ENCODE data around the gene ALKBH8. TPM values are rescaled to one million over a fixed set of nuclear protein-coding genes. Genes with fewer than 3 reads are reported as not detected.

The ALKBH8 gene
- total and polyA plus RNA-seq, 2 of the 13 experiments (the other 11 are each of a cell fraction or from before 2014, with no cell fraction given), result 2.4 to 9.1 TPM

DNA sequence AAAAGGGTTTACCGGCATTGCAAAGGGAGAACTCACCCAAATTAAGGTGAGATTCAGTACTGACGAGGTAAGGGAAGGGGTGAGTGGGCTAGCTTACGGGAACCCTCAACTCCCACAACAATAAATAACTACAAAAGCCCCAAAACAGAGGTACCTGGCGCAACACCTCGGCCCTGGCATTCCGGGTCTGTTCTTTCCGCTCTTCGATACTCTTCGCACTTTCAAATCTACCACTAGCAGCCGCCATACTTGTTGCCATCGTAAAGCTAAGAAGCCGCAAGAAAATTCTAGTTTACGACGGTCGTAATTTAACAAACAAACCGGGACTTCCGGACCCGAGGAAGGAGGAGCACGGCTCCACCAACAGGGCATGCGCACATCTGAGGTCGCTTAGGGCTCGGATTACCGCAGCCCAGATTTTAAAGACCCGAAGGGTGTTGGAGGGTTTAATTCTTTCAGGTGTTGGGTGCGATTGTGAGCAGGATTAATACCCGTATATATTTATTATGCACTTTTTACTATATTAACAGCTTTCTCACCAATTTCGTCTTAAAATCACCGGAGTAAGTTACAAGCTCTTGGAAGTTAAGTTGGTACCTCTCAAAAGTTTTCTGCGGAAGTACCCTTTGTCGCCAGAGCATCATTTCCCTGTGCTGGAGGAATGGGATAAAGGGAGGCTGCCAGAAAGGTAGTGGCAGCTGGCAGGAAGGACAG, 107.8 kb downstream of the ALKBH8 start, which contains the start of gene CWF19L2 (continued):
- TF ChIP-seq SOX13 (IDR thresholded peaks at IDR 0.05), result no peak
- TF ChIP-seq SOX13 (CRISPR knock-in tag; conservative IDR thresholded peaks at IDR 0.05 in 1 of 2, IDR thresholded peaks at IDR 0.05 in 1 of 2), result peak in 1 of 2 experiments; percentile 30; a peak in 1 of 4 replicates
- TF ChIP-seq ELF3 (CRISPR knock-in tag; IDR thresholded peaks at IDR 0.05), result peak; percentile 60; the same call in 1 of the 2 replicates
- no peak for TF ChIP-seq SOX6 (IDR thresholded peaks at IDR 0.05)
- TF ChIP-seq SOX6 (CRISPR knock-in tag; IDR thresholded peaks at IDR 0.05), result 0 out of 2 replicates have a peak, but pooled peaks have one; percentile 33
- TF ChIP-seq PPARG (CRISPR knock-in tag; conservative IDR thresholded peaks at IDR 0.05), result no peak
- TF ChIP-seq, protein P1, sequence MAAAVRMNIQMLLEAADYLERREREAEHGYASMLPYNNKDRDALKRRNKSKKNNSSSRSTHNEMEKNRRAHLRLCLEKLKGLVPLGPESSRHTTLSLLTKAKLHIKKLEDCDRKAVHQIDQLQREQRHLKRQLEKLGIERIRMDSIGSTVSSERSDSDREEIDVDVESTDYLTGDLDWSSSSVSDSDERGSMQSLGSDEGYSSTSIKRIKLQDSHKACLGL (CRISPR knock-in tag; IDR thresholded peaks at IDR 0.05), result no peak
- TF ChIP-seq ZFYVE20 (CRISPR knock-in tag; IDR thresholded peaks at IDR 0.05; ENCODE audit: borderline replicate concordance, low read depth), result no peak
- TF ChIP-seq PCBP2 (optimal IDR thresholded peaks at IDR 0.05; ENCODE audit: low read depth, low read length, poor library complexity, severe bottlenecking), result no peak
- TF ChIP-seq, protein P2, sequence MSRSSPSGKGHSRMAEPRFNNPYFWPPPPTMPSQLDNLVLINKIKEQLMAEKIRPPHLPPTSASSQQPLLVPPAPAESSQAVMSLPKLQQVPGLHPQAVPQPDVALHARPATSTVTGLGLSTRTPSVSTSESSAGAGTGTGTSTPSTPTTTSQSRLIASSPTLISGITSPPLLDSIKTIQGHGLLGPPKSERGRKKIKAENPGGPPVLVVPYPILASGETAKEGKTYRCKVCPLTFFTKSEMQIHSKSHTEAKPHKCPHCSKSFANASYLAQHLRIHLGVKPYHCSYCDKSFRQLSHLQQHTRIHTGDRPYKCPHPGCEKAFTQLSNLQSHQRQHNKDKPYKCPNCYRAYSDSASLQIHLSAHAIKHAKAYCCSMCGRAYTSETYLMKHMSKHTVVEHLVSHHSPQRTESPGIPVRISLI (CRISPR knock-in tag; IDR thresholded peaks at IDR 0.05; ENCODE audit: borderline replicate concordance), result no peak
- TF ChIP-seq, protein P3, sequence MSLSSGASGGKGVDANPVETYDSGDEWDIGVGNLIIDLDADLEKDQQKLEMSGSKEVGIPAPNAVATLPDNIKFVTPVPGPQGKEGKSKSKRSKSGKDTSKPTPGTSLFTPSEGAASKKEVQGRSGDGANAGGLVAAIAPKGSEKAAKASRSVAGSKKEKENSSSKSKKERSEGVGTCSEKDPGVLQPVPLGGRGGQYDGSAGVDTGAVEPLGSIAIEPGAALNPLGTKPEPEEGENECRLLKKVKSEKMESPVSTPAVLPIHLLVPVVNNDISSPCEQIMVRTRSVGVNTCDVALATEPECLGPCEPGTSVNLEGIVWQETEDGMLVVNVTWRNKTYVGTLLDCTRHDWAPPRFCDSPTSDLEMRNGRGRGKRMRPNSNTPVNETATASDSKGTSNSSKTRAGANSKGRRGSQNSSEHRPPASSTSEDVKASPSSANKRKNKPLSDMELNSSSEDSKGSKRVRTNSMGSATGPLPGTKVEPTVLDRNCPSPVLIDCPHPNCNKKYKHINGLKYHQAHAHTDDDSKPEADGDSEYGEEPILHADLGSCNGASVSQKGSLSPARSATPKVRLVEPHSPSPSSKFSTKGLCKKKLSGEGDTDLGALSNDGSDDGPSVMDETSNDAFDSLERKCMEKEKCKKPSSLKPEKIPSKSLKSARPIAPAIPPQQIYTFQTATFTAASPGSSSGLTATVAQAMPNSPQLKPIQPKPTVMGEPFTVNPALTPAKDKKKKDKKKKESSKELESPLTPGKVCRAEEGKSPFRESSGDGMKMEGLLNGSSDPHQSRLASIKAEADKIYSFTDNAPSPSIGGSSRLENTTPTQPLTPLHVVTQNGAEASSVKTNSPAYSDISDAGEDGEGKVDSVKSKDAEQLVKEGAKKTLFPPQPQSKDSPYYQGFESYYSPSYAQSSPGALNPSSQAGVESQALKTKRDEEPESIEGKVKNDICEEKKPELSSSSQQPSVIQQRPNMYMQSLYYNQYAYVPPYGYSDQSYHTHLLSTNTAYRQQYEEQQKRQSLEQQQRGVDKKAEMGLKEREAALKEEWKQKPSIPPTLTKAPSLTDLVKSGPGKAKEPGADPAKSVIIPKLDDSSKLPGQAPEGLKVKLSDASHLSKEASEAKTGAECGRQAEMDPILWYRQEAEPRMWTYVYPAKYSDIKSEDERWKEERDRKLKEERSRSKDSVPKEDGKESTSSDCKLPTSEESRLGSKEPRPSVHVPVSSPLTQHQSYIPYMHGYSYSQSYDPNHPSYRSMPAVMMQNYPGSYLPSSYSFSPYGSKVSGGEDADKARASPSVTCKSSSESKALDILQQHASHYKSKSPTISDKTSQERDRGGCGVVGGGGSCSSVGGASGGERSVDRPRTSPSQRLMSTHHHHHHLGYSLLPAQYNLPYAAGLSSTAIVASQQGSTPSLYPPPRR (CRISPR knock-in tag; IDR thresholded peaks at IDR 0.05; ENCODE audit: borderline replicate concordance), result no peak
- no peak for TF ChIP-seq EEA1 (CRISPR knock-in tag; IDR thresholded peaks at IDR 0.05; ENCODE audit: borderline replicate concordance)
- TF ChIP-seq, protein P4, sequence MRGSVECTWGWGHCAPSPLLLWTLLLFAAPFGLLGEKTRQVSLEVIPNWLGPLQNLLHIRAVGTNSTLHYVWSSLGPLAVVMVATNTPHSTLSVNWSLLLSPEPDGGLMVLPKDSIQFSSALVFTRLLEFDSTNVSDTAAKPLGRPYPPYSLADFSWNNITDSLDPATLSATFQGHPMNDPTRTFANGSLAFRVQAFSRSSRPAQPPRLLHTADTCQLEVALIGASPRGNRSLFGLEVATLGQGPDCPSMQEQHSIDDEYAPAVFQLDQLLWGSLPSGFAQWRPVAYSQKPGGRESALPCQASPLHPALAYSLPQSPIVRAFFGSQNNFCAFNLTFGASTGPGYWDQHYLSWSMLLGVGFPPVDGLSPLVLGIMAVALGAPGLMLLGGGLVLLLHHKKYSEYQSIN (CRISPR knock-in tag; IDR thresholded peaks at IDR 0.05; ENCODE audit: borderline replicate concordance), result no peak
- no peak for TF ChIP-seq MEIS2 (CRISPR knock-in tag; IDR thresholded peaks at IDR 0.05)
- TF ChIP-seq, protein P5, sequence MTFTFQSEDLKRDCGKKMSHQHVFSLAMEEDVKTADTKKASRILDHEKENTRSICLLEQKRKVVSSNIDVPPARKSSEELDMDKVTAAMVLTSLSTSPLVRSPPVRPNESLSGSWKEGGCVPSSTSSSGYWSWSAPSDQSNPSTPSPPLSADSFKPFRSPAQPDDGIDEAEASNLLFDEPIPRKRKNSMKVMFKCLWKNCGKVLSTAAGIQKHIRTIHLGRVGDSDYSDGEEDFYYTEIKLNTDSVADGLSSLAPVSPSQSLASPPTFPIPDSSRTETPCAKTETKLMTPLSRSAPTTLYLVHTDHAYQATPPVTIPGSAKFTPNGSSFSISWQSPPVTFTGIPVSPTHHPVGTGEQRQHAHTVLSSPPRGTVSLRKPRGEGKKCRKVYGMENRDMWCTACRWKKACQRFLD (CRISPR knock-in tag; IDR thresholded peaks at IDR 0.05; ENCODE audit: borderline replicate concordance), result no peak
- TF ChIP-seq, protein P6, sequence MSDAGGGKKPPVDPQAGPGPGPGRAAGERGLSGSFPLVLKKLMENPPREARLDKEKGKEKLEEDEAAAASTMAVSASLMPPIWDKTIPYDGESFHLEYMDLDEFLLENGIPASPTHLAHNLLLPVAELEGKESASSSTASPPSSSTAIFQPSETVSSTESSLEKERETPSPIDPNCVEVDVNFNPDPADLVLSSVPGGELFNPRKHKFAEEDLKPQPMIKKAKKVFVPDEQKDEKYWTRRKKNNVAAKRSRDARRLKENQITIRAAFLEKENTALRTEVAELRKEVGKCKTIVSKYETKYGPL (CRISPR knock-in tag; IDR thresholded peaks at IDR 0.05), result no peak
- no peak for TF ChIP-seq PAF1 (CRISPR knock-in tag; IDR thresholded peaks at IDR 0.05)
- no peak for TF ChIP-seq ZNF33B (CRISPR knock-in tag; IDR thresholded peaks at IDR 0.05)
- no peak for TF ChIP-seq BRCA1 (CRISPR knock-in tag; IDR thresholded peaks at IDR 0.05)
- TF ChIP-seq KLF16 (CRISPR knock-in tag; IDR thresholded peaks at IDR 0.05), result peak in 1 of 2 experiments; percentile 73; a peak in 1 of 4 replicates
